ENCODE measurements around the gene TAF3.
A peak's percentile ranks its signal among the peaks of the same experiment; 100 is the strongest.

The TAF3 gene

DNA sequence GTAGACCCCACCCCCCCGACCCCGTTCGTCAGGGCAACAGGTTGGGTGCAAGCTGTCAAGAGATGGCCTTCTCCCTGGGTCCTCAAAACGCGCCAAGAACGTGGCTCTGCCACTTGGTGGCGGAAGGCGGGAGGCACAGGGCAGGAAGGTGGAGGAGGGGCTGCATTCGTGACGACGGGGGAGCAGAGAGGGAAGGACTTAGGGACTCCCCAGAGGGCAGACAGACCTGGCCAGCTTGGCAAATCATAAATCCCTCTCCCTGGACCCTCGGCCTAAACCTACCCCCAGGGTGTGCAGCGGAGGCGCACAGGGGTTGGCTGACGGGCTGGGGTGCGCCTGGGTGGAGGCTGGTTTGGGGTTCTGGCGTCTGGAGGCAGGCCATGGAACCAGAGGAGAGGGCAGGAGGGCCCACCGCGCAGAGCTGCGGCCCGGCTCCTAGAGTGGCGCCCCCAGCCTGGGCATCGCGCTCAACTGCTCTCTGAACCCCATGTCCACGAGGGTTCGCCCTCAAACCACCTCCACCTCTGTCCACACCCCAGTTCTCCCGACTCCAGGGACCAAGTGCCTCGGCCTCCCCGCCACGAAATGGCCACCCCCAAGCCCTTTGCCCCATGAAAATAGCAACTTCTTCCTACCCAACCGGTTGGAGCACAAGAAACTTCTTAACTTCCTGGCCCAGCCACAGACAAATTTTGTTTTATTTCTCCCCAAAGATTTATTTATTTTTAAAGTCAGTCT is 225.4 kb downstream of the TAF3 start:
- no peak for DNase-seq (ENCODE audit: low read depth in 2 of 2, low spot score in 1 of 2)

DNA sequence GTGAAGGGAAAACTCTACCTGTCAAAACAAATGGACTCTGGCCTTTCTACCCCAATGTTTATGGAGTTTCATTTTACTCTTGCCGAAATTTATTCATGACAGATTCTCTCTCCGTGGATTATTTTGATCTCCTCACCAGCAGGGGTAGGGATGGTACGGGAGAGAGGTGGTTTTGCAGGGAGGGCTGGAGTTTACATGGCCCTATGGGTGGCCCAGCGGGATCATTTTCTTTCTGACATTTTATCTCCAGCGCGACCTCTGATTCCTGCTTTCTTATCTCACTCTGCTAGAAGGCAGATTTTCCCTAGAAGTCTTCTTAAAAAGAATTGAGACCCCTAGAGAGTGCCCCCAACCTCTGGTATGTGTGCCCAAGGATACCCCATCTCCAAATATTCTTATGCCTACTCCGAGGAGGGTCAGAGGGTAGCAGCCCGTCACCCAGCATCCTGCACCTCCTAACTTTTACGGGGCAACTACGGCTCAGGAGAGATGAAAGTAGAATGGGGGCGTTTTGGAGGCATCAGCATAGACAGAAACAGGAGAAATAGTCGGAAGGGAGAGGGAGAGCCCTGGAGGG is 226.1 kb downstream of the TAF3 start:
- no peak for DNase-seq (ENCODE audit: low read depth in 2 of 2, low spot score in 1 of 2)

- DNase-seq (ENCODE audit: low read depth in 2 of 2, low spot score in 1 of 2) = no peak
Observed at GRCh38 chr10:8044908-8045725, 226.8 kb downstream of the TAF3 start.

GRCh38 chr10:8045726-8046494 is 227.6 kb downstream of the TAF3 start:
- no peak for DNase-seq (ENCODE audit: low read depth in 2 of 2, low spot score in 1 of 2)

GRCh38 chr10:8047452-8048280 is 229.4 kb downstream of the TAF3 start:
- no peak for DNase-seq (ENCODE audit: low read depth in 2 of 2, low spot score in 1 of 2)

GRCh38 chr10:8048281-8049008 is 230.1 kb downstream of the TAF3 start:
- peak in 1 of 2 donors; percentile 58 for DNase-seq (ENCODE audit: low read depth in 2 of 2, low spot score in 1 of 2)

DNA sequence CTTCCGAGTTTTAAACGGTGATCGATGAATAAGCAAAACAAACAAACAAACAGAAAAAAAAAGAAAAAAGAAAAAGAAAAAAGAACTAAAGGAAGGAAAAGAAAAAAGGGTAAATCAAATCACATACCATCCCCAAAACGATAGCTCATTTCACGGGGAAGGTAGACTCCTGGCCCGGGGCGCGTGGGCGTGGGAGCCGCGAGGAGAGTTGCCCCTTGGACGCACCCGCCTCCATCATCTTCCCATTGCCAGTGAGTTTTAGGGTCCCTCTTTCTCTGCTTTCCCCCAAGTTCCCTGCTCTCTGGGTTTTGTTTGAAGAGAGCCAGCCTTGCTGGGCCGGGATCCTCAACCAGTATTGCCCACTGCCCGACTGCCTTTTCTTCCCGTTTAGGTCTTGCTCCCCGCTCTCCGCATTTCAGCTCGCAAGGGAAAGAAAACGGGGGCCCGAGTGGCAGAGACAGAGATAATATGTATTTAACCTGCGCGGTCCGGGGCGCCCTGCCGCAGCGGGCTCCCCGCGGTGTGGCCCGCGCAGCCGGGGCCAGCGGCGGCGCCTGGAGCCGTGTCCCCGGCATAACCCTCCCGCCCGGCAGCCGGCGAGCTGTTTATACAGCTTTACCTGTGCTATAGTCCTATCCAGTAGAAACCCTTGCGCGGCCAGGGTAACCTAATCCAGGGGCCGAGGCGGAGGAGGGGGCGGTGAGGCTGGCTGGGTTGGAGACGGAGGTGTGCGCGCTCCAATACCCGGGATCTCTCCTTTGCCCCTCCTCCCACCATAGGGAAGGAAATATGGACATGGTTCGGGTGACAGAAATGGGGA is 230.9 kb downstream of the TAF3 start:
- no peak for DNase-seq (ENCODE audit: low read depth in 2 of 2, low spot score in 1 of 2)

GRCh38 chr10:8049865-8050555 is 231.7 kb downstream of the TAF3 start:
- DNase-seq (ENCODE audit: low read depth in 2 of 2, low spot score in 1 of 2) = no peak

GRCh38 chr10:8050556-8051108 is 232.3 kb downstream of the TAF3 start:
- DNase-seq (ENCODE audit: low read depth in 2 of 2, low spot score in 1 of 2) = no peak

- no peak for DNase-seq (ENCODE audit: low read depth in 2 of 2, low spot score in 1 of 2)
Observed at GRCh38 chr10:8051109-8051821, 233.0 kb downstream of the TAF3 start.

DNA sequence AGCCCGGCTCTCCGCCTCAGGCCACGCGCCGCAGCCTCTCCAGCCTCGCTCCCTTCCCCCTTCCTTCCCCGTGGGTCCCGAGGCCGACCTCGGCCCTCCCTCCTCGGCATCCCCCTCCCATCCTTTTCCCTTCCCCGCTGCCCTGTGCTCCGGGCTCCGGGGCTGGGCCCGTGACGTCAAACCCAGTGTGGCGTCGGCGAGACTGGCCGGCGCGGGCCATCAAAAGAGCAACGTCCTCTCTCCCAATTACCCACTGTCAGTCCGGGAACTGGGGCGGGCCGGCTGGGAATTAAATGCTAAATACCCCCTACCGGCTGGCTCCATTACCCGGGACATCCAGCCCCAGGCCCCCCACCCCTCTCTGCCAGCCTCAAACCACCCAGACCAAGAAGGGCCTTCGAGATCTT is 233.5 kb downstream of the TAF3 start:
- DNase-seq (ENCODE audit: low read depth in 2 of 2, low spot score in 1 of 2) = no peak

DNA sequence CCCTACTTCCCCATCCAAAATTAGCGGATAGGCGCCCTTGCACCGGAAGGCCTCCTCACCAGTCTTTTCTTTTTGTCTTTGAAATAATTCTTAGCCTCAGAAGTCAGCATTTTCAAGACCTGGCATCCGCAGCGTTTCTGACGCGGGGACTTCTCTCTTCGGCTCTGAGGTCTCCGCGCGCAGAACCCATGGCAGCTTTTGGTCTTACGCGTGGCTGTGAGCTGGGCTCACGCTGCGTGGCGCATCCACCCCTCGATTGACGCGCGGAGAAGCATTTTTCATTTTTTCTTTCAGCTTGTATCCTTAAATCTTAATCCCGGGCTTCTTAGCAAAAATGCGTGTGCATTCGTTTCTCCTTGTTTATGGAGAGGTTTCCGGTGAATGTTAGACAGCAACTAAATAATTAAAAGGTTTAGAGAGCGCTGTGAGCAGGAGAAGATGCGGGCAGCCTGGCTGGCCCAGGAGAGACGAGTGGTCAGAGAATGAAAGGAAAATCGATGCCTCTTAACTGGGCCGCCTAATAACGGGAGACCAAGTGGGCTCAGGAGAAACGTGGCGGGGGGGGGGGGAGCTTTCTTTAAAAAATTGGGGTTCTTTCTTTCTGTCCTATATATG is 234.1 kb downstream of the TAF3 start:
- no peak for DNase-seq (ENCODE audit: low read depth in 2 of 2, low spot score in 1 of 2)

DNA sequence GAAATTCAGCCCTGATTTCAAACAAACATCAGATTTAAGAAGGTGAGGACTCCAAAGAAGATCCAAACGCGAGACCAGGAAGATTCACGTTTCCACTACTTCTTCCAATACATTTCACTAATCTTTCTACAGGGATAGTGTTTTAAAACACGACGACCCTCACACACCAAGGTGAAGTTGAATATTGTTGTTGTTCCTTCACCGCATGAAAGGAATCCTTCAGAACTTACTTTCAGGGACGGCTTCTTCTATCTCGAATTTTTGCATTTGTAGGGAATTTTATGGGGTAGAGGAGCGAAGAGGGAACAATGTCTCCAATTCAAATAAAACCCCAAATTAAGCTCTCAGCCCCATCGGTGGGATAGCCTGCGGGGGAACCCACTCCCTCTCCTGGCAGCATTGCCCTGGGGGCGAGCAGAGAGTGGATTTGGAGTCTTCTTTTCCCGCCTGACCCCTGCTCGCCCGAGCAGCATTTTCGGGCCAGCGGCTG is 234.7 kb downstream of the TAF3 start:
- DNase-seq (ENCODE audit: low read depth in 2 of 2, low spot score in 1 of 2) = no peak

GRCh38 chr10:8053446-8054243 is 235.3 kb downstream of the TAF3 start:
- DNase-seq (ENCODE audit: low read depth in 2 of 2, low spot score in 1 of 2) = peak; percentile 90 to 93

DNA sequence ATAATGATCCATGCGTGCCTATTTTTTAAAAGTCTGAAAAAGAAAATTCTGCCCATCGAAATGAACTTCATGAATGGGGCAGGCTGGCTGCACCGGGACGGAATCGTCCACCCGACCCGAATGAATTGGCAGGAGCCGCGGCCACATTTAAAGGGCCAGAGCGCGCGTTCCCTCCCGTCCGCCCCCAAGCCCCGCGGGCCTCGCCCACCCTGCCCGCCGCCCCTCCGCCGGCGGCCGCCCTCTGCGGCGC is 235.9 kb downstream of the TAF3 start:
- no peak for DNase-seq (ENCODE audit: low read depth in 2 of 2, low spot score in 1 of 2)

All from stimulated activated CD8-positive, alpha-beta memory T cell treated with anti-CD3 and anti-CD28 coated beads, Interleukin-4, amount 100 ng/mL, for 4 hours (primary cell).